Natural killer cell (primary cell): ENCODE measurements around the gene CENPO. TPM values are rescaled to one million over a fixed set of nuclear protein-coding genes. Genes with fewer than 3 reads are reported as not detected.
"Not testable (repeated sequence)": the region's sequence is repeated elsewhere in the genome, so short reads cannot be mapped to it uniquely, and the experiment has no call there.

Source experiments
- ATAC-seq, 3 donors: fragments of 150-1000 bp in 2 of 3; fragments of 200-7000 bp in 1 of 3; cut with Tn5 transposase; 1 replicate in 1 of 3; 2 replicates in 2 of 3; pipeline ENCODE4 v1.10.0; 2021; ENCODE audit warnings: mild to moderate bottlenecking in 2 of 3, moderate library complexity in 2 of 3
- DNase-seq, 2 donors: peaks; one replicate each; pipeline versions ENCODE4 v3.0.0 to v3.0.0-alpha.2; 2013 to 2021; ENCODE audit warnings: mixed read lengths in 1 of 2
- H3K27ac ChIP-seq: one replicate; pipeline ENCODE4 v1.5.1; 2013; ENCODE audit warnings: mild to moderate bottlenecking, low read length
- H3K27me3 ChIP-seq: one replicate; pipeline ENCODE4 v1.6.1; 2013; ENCODE audit warnings: low read length; ENCODE audit not compliant: control insufficient read depth, insufficient read depth
- H3K36me3 ChIP-seq: one replicate; pipeline ENCODE4 v1.6.1; 2013; ENCODE audit warnings: low read length; ENCODE audit not compliant: control insufficient read depth, insufficient read depth
- H3K4me1 ChIP-seq: one replicate; pipeline ENCODE4 v1.6.1; 2013; ENCODE audit warnings: low read length; ENCODE audit not compliant: control insufficient read depth, insufficient read depth
- H3K4me3 ChIP-seq: one replicate; pipeline ENCODE4 v1.5.1; 2013; ENCODE audit warnings: low read length
- H3K9me3 ChIP-seq: one replicate; pipeline ENCODE4 v1.6.1; 2013; ENCODE audit warnings: low read length; ENCODE audit not compliant: control insufficient read depth, insufficient read depth
- H3K27ac Mint-ChIP-seq, 2 donors: one replicate each; pipeline ENCODE4 v1.8.0; 2022; ENCODE audit warnings: mild to moderate bottlenecking in 2 of 2, mixed read lengths in 2 of 2, moderate library complexity in 1 of 2
- H3K27me3 Mint-ChIP-seq, 2 donors: one replicate each; pipeline ENCODE4 v1.8.0; 2022; ENCODE audit warnings: low read depth in 2 of 2, mixed read lengths in 2 of 2
- H3K36me3 Mint-ChIP-seq: one replicate; pipeline ENCODE4 v1.8.0; 2022; ENCODE audit warnings: mixed read lengths
- H3K4me1 Mint-ChIP-seq, 2 donors: one replicate each; pipeline ENCODE4 v1.8.0; 2022; ENCODE audit warnings: mixed read lengths in 2 of 2
- H3K4me3 Mint-ChIP-seq: one replicate; pipeline ENCODE4 v1.8.0; 2022; ENCODE audit warnings: mild to moderate bottlenecking, moderate library complexity, mixed read lengths
- H3K9me3 Mint-ChIP-seq, 2 donors: one replicate each; pipeline ENCODE4 v1.8.0; 2022; ENCODE audit warnings: mixed read lengths in 2 of 2
- WGBS: methylation state at CpG from one replicate; pipeline ENCODE4 v1.1.7; 2013; ENCODE audit warnings: missing lambda C conversion rate; ENCODE audit not compliant: insufficient coverage; 5-methylcytosine and 5-hydroxymethylcytosine counted together
- intact Hi-C: fragments of 100-400 bp; cut with micrococcal nuclease; formaldehyde crosslinking; loops from one replicate; pipeline ENCODE4 v1.14.2; 2022
- total RNA-seq, 4 donors: library from RNA; stranded (reverse); fragments of 120-200 nt in 1 of 4; gene quantifications; one replicate each; pipeline versions ENCODE4 v1.2.3 to v1.2.4, GENCODE V29; 2013 to 2022
- TF ChIP-seq, protein P1 (sequence below): fragments of 200-600 bp; IDR thresholded peaks from one replicate; pipeline ENCODE4 v1.8.0; 2022; ENCODE audit warnings: antibody characterized with exemption

CENPO gene
- total RNA-seq, 3 donors from 2014 or later (not counting 1 experiment from before 2014, with no cell fraction given) = 8.1 to 15.1 (median 11.2) TPM

DNA sequence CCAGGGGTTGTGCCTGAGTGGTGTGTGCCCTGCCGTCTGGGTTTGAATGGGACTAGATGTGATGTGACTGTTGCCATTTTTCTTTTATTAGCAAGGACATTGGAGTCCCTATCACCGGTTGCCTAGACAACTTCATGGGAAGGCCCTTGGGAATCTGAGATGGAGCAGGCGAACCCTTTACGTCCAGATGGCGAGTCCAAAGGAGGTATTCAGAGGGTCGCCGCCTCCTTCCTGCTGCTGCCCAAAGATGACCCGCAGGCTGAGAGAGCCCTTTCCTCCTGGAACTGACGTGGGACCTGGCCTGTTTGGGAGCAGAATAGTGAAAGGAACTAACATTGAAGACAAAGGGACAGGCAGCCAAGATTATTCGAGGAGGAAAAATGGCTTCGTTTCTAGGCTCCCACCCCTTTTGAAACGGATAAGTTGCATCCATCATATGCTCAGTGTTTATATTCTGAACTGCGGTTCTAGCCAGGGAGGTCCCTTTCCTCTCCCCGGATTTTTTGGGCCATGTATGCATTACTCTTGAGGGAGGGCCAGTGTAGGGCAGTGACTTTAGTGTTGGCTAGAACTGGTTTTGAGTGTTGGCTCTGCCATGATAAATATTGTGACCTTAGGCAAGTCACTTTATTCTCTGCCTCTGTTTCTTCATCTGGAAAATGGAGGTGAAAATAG is 673 bp downstream of the CENPO start:
- Histone ChIP-seq H3K36me3 (no peaks in the 10 kb centered on the region), H3K27ac (peak overlapping the region; percentile 91), H3K9me3 (no peaks in the 10 kb centered on the region), H3K27me3 (no peaks in the 10 kb centered on the region), H3K4me3 (peak overlapping the region; percentile 78), H3K4me1 (peaks cover 7% of the 10 kb centered on the region)
- Mint-ChIP-seq H3K27me3 (no peaks in the 10 kb centered on the region), H3K27ac (peak overlapping the region; percentile 96 to 99), H3K4me3 (peak overlapping the region; percentile 97), H3K36me3 (peaks cover 2% of the 10 kb centered on the region), H3K9me3 (no peaks in the 10 kb centered on the region), H3K4me1 (peaks cover 31 to 41% of the 10 kb centered on the region in 2 donors)
- peak in 1 of 2 donors; percentile 9 for DNase-seq
- no peak for ATAC-seq
- TF ChIP-seq, protein P1, sequence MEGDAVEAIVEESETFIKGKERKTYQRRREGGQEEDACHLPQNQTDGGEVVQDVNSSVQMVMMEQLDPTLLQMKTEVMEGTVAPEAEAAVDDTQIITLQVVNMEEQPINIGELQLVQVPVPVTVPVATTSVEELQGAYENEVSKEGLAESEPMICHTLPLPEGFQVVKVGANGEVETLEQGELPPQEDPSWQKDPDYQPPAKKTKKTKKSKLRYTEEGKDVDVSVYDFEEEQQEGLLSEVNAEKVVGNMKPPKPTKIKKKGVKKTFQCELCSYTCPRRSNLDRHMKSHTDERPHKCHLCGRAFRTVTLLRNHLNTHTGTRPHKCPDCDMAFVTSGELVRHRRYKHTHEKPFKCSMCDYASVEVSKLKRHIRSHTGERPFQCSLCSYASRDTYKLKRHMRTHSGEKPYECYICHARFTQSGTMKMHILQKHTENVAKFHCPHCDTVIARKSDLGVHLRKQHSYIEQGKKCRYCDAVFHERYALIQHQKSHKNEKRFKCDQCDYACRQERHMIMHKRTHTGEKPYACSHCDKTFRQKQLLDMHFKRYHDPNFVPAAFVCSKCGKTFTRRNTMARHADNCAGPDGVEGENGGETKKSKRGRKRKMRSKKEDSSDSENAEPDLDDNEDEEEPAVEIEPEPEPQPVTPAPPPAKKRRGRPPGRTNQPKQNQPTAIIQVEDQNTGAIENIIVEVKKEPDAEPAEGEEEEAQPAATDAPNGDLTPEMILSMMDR = no peak
- WGBS = 13% methylated on average over 14 of the region's 14 CpGs
- intact Hi-C loops = loop anchor here (2.0 to 10.0 kb wide), 4 partner anchors 47 to 181 kb away; partner anchors contain the start of gene DNAJC27

DNA sequence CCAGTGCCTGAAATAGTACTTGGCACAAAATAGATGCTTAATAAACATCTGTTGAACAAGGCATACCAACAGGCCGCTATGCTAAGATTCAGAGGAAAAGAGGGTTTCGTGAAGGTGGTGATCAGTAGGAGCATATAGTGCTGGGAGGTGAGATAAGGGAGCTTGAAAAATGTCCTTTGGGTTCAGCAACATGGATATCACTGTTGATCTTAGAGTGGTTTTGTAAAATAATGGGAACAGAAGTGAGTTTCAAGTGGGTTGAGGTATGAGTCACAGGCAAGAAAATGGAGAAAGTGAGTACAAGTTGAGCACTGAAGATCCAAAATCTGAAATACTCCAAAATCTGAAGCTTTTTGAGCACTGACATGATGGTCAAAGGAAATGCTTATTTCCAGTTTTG is 4.4 kb downstream of the CENPO start:
- no peak overlapping the region for H3K4me3 ChIP-seq
- 93% methylated on average over 2 of the region's 2 CpGs for WGBS
- H3K9me3 ChIP-seq = no peaks in the 10 kb centered on the region
- TF ChIP-seq, protein P1 = no peak
- Mint-ChIP-seq H3K4me3 (no peak overlapping the region), H3K27ac (no peak overlapping the region), H3K4me1 (peaks cover 25 to 32% of the 10 kb centered on the region in 2 donors), H3K27me3 (no peaks in the 10 kb centered on the region), H3K36me3 (no peaks in the 10 kb centered on the region), H3K9me3 (no peaks in the 10 kb centered on the region)
- no peak for ATAC-seq
- no peak for DNase-seq
- intact Hi-C loops = loop anchor here (10.0 kb wide), 1 partner anchor 177 kb away; the partner anchor contains the start of gene DNAJC27
- no peak overlapping the region for H3K27ac ChIP-seq
- H3K27me3 ChIP-seq = no peaks in the 10 kb centered on the region
- peaks cover 7% of the 10 kb centered on the region for H3K4me1 ChIP-seq
- no peaks in the 10 kb centered on the region for H3K36me3 ChIP-seq

DNA sequence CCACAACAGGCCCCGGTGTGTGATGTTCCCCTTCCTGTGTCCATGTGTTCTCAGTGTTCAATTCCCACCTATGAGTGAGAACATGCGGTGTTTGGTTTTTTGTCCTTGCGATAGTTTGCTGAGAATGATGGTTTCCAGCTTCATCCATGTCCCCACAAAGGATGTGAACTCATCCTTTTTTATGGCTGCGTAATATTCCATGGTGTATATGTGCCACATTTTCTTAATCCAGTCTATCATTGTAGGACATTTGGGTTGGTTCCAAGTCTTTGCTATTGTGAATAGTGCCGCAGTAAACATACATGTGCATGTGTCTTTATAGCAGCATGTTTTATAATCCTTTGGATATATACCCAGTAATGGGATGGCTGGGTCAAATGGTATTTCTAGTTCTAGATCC is 7.3 kb downstream of the CENPO start:
- DNase-seq, H3K9me3 Mint-ChIP-seq, H3K27me3 Mint-ChIP-seq, H3K27ac ChIP-seq, ATAC-seq, H3K36me3 Mint-ChIP-seq, H3K27me3 ChIP-seq, H3K4me3 Mint-ChIP-seq, H3K4me3 ChIP-seq, H3K9me3 ChIP-seq, H3K4me1 ChIP-seq, intact Hi-C loops, H3K36me3 ChIP-seq, H3K27ac Mint-ChIP-seq: not testable (repeated sequence)
- WGBS = 100% methylated on average over 2 of the region's 5 CpGs
- peaks cover 18 to 21% of the 10 kb centered on the region in 2 donors for H3K4me1 Mint-ChIP-seq

DNA sequence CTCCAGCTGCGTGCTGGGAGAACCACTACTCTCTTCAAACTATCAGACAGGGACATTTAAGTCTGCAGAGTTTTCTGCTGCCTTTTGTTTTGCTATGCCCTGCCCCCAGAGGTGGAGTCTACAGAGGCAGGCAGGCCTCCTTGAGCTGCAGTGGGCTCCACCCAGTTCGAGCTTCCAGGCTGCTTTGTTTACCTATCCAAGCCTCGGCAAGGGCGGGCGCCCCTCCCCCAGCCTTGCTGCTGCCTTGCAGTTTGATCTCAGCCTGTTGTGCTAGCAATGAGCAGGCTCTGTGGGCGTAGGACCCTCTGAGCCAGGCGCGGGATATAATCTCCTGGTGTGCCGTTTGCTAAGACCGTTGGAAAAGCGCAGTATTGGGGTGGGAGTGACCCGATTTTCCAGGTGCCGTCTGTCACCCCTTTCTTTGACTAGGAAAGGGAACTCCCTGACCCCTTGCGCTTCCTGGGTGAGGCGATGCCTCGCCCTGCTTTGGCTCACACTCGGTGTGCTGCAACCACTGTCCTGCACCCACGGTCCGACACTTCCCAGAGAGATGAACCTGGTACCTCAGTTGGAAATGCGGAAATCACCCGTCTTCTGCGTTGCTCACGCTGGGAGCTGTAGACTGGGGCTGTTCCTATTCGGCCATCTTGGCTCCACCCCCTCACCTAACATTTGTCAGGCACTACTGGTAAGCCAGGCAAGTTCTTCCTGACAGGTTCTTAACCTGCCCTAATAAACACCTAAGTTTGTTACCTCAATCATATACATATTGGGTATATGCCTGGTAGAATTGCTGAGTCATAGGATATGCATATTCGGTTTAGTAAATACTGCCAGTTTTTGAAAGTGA is 12.8 kb downstream of the CENPO start:
- H3K9me3 Mint-ChIP-seq, H3K4me3 Mint-ChIP-seq, H3K36me3 ChIP-seq, DNase-seq, H3K4me1 ChIP-seq, H3K27me3 ChIP-seq, H3K27me3 Mint-ChIP-seq, ATAC-seq, H3K36me3 Mint-ChIP-seq, H3K4me3 ChIP-seq, intact Hi-C loops, H3K9me3 ChIP-seq, H3K27ac ChIP-seq: not testable (repeated sequence)
- Mint-ChIP-seq H3K4me1 (peaks cover 6 to 12% of the 10 kb centered on the region in 2 donors), H3K27ac (peak overlapping the region in 1 of 2 donors; percentile 36)
- WGBS = 95% methylated on average over 24 of the region's 25 CpGs
